GM20000 (cell line): ENCODE measurements around the gene ZNF750.

Experiments
- DNase-seq: peaks from one replicate; pipeline ENCODE4 v3.0.0; 2012; ENCODE audit warnings: low spot score
- CTCF ChIP-seq: IDR thresholded peaks from 2 replicates; pipeline ENCODE4 v1.5.1; 2012; ENCODE audit warnings: mild to moderate bottlenecking, control low read depth; ENCODE audit errors: extremely low read depth, missing control alignments

The ZNF750 gene

GRCh38 chr17:82803606-82804005 lies 36.2 kb downstream of the ZNF750 start:
- no peak for TF ChIP-seq CTCF
- no peak for DNase-seq

GRCh38 chr17:82803185-82803584 lies 36.6 kb downstream of the ZNF750 start:
- TF ChIP-seq CTCF, result no peak
- no peak for DNase-seq

- TF ChIP-seq CTCF, result no peak
- no peak for DNase-seq
Measured at GRCh38 chr17:82802075-82802780, 37.6 kb downstream of the ZNF750 start.

GRCh38 chr17:82801377-82801970 lies 38.3 kb downstream of the ZNF750 start:
- TF ChIP-seq CTCF, result no peak
- DNase-seq, result no peak

GRCh38 chr17:82800885-82801284 lies 38.9 kb downstream of the ZNF750 start:
- no peak for DNase-seq
- no peak for TF ChIP-seq CTCF

- TF ChIP-seq CTCF, result no peak
- DNase-seq, result no peak
Measured at GRCh38 chr17:82799591-82799990, 40.2 kb downstream of the ZNF750 start.

GRCh38 chr17:82798752-82799151 lies 41.1 kb downstream of the ZNF750 start:
- DNase-seq, result no peak
- no peak for TF ChIP-seq CTCF
